ENCODE data around the gene CITED4.

The CITED4 gene

DNA sequence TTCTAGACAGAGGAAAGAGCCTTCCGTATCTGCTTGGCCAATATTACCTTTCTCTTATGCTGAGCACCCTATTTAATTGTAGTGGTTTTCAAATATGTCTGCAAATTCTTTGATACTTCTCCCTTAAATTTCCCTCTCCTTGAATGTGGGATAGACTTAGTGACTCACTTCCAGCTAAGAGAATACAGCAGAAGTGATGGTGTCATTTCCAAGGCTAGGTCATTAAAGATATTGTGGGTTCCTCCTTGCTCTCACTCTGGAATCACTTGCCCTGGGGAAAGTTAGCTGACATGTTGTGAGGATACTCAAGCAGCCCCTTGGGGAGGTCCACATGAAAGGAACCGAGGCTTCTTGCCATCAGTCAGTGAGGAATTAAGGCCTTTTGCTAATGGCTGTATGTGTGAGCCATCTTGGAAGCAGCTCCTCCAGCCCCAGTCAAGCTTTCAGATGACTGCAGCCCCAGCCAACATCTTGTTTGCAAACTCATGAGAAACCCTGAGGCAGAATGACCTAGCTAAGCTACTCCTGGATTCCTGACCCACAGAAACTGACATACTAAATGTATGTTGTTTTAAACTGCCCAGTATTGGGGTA is 8.1 kb upstream of the CITED4 start:
- TF ChIP-seq RAD21 (IDR thresholded peaks at IDR 0.05; ENCODE audit: low read depth), result no peak
- TF ChIP-seq, protein P1, sequence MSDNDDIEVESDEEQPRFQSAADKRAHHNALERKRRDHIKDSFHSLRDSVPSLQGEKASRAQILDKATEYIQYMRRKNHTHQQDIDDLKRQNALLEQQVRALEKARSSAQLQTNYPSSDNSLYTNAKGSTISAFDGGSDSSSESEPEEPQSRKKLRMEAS (IDR thresholded peaks at IDR 0.05), result no peak
- no peak for TF ChIP-seq YY1 (IDR thresholded peaks at IDR 0.05; ENCODE audit: low read depth)
- TF ChIP-seq, protein P2, sequence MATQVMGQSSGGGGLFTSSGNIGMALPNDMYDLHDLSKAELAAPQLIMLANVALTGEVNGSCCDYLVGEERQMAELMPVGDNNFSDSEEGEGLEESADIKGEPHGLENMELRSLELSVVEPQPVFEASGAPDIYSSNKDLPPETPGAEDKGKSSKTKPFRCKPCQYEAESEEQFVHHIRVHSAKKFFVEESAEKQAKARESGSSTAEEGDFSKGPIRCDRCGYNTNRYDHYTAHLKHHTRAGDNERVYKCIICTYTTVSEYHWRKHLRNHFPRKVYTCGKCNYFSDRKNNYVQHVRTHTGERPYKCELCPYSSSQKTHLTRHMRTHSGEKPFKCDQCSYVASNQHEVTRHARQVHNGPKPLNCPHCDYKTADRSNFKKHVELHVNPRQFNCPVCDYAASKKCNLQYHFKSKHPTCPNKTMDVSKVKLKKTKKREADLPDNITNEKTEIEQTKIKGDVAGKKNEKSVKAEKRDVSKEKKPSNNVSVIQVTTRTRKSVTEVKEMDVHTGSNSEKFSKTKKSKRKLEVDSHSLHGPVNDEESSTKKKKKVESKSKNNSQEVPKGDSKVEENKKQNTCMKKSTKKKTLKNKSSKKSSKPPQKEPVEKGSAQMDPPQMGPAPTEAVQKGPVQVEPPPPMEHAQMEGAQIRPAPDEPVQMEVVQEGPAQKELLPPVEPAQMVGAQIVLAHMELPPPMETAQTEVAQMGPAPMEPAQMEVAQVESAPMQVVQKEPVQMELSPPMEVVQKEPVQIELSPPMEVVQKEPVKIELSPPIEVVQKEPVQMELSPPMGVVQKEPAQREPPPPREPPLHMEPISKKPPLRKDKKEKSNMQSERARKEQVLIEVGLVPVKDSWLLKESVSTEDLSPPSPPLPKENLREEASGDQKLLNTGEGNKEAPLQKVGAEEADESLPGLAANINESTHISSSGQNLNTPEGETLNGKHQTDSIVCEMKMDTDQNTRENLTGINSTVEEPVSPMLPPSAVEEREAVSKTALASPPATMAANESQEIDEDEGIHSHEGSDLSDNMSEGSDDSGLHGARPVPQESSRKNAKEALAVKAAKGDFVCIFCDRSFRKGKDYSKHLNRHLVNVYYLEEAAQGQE (IDR thresholded peaks at IDR 0.05; ENCODE audit: low read depth), result no peak
- TF ChIP-seq TCF12 (IDR thresholded peaks at IDR 0.05; ENCODE audit: low read depth), result no peak
- TF ChIP-seq, protein P3, sequence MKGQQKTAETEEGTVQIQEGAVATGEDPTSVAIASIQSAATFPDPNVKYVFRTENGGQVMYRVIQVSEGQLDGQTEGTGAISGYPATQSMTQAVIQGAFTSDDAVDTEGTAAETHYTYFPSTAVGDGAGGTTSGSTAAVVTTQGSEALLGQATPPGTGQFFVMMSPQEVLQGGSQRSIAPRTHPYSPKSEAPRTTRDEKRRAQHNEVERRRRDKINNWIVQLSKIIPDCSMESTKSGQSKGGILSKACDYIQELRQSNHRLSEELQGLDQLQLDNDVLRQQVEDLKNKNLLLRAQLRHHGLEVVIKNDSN (IDR thresholded peaks at IDR 0.05), result no peak

DNA sequence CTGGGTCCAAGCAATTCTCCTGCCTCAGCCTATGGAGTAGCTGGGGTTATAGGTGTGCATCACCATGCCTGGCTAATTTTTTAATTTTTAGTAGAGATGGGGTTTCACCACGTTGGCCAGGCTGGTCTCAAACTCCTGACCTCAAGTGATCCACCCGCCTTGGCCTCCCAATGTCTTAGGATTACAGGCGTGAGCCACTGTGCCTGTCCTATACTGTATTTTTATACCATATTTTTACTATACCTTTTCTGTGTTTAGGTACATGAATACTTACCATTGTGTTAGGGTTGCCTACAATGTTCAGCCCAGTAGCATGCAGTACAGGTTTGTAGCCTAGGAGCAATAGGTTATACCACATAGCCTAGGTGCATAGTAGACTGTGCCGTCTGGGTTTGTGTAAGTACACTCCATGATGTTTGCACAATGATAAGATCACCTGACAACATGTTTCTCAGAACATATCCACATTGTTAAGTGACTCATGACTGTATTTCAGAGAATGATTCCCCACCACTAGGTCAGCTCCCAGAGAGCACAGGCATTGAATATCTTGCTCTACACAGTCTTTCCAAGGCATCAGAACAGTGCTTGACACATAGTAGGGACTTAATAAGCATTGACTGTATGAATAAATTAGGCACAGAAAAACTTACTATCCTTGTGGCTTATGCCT is 6.0 kb upstream of the CITED4 start:
- no peak for TF ChIP-seq CREB1 (IDR thresholded peaks at IDR 0.05; ENCODE audit: low read depth)
- TF ChIP-seq TCF12 (IDR thresholded peaks at IDR 0.05; ENCODE audit: low read depth), result no peak
- no peak for TF ChIP-seq TAF1 (IDR thresholded peaks at IDR 0.05; ENCODE audit: low read depth)
- TF ChIP-seq NFIC (IDR thresholded peaks at IDR 0.05), result no peak
- no peak for TF ChIP-seq EGR1 (IDR thresholded peaks at IDR 0.05)
- TF ChIP-seq CEBPB (IDR thresholded peaks at IDR 0.05), result no peak
- no peak for TF ChIP-seq TEAD4 (IDR thresholded peaks at IDR 0.05)
- TF ChIP-seq, protein P2 (IDR thresholded peaks at IDR 0.05; ENCODE audit: low read depth), result no peak
- TF ChIP-seq ZBTB7A (IDR thresholded peaks at IDR 0.05; ENCODE audit: low read depth), result no peak
- no peak for TF ChIP-seq EP300 (IDR thresholded peaks at IDR 0.05; ENCODE audit: borderline replicate concordance)
- TF ChIP-seq, protein P1 (IDR thresholded peaks at IDR 0.05), result no peak
- TF ChIP-seq FOXM1 (IDR thresholded peaks at IDR 0.05; ENCODE audit: borderline replicate concordance, low read depth), result no peak

DNA sequence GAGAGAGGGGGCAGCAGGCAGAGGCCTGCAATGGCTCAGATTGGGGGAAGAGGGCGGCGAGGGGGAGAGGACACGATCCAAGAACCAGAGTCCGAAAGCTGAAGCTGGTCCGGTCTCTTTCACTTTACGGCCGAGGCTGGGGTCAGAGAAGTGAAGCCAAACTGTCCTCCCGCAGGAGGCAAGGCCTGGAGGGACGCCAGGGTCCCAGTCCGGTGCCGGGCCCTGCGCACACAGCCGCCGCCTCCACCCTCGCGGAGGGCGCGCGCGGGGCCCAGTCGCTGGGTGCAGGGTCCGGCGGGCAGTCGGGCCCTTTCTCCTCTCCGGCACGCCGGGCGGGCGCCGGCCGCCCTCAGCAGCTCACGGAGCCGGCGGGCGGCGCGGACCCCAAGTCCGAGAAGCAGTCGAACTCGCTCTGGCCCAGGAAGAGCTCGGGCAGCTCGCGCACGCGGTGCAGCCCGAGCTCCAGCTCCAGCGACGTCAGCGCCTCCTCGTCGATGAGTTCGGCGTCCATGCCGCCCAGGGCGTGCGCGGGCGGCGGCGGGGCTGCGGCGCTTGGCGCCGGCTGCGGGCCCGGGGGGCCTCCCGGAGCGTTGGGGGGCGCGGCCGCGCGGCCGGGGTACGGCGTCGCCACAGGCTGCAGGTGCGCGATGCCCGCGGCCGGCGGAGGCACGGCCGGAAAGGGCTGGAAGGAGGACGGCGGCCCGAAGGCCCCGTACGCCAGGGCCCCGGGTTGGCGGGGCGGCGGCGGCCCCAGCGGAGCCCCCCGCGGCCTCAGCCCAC is 749 bp downstream of the CITED4 start:
- no peak for TF ChIP-seq TEAD4 (IDR thresholded peaks at IDR 0.05)
- TF ChIP-seq, protein P2 (IDR thresholded peaks at IDR 0.05; ENCODE audit: low read depth), result no peak
- TF ChIP-seq EGR1 (IDR thresholded peaks at IDR 0.05), result no peak
- no peak for TF ChIP-seq EP300 (IDR thresholded peaks at IDR 0.05; ENCODE audit: borderline replicate concordance)
- TF ChIP-seq, protein P1 (IDR thresholded peaks at IDR 0.05), result no peak
- no peak for TF ChIP-seq NFIC (IDR thresholded peaks at IDR 0.05)
- TF ChIP-seq TAF1 (IDR thresholded peaks at IDR 0.05; ENCODE audit: low read depth), result no peak
- no peak for TF ChIP-seq ZBTB7A (IDR thresholded peaks at IDR 0.05; ENCODE audit: low read depth)
- no peak for TF ChIP-seq TCF12 (IDR thresholded peaks at IDR 0.05; ENCODE audit: low read depth)
- no peak for TF ChIP-seq YY1 (IDR thresholded peaks at IDR 0.05; ENCODE audit: low read depth)
- no peak for TF ChIP-seq RAD21 (IDR thresholded peaks at IDR 0.05; ENCODE audit: low read depth)
- TF ChIP-seq, protein P3 (IDR thresholded peaks at IDR 0.05), result no peak
- TF ChIP-seq CEBPB (IDR thresholded peaks at IDR 0.05), result no peak
- TF ChIP-seq FOXM1 (IDR thresholded peaks at IDR 0.05; ENCODE audit: borderline replicate concordance, low read depth), result no peak
- TF ChIP-seq CREB1 (IDR thresholded peaks at IDR 0.05; ENCODE audit: low read depth), result no peak

All from Ishikawa (cell line).